H9 (cell line): ENCODE measurements around the gene VAMP2. TPM values are rescaled to one million over a fixed set of nuclear protein-coding genes. Genes with fewer than 3 reads are reported as not detected.

Source experiments
- DNase-seq: peaks from one replicate; pipeline ENCODE4 v3.0.0-alpha.2; 2017
- H2AFZ ChIP-seq: one replicate; pipeline ENCODE4 v1.6.1; 2013; ENCODE audit warnings: mild to moderate bottlenecking, low read length, control low read depth, moderate library complexity
- H2AK5ac ChIP-seq: 2 replicates; pipeline ENCODE4 v1.6.1; 2013; ENCODE audit warnings: low read length, control low read depth, mixed read lengths; ENCODE audit not compliant: insufficient read length
- H2BK120ac ChIP-seq: one replicate; pipeline ENCODE4 v1.6.1; 2013; ENCODE audit warnings: low read depth, mild to moderate bottlenecking, low read length, control low read depth, inconsistent platforms; ENCODE audit not compliant: poor library complexity, severe bottlenecking
- H2BK12ac ChIP-seq: 2 replicates; pipeline ENCODE4 v1.6.1; 2013; ENCODE audit warnings: low read length, control low read depth, mixed read lengths, low read depth; ENCODE audit not compliant: insufficient read length
- H2BK15ac ChIP-seq: 2 replicates; pipeline ENCODE4 v1.6.1; 2013; ENCODE audit warnings: low read depth, low read length, control low read depth
- H2BK20ac ChIP-seq: one replicate; pipeline ENCODE4 v1.6.1; 2013; ENCODE audit warnings: low read depth, mild to moderate bottlenecking, low read length, control low read depth, inconsistent platforms; ENCODE audit not compliant: poor library complexity, severe bottlenecking
- H2BK5ac ChIP-seq: 2 replicates; pipeline ENCODE4 v1.6.1; 2013; ENCODE audit warnings: low read length, control low read depth, mixed read lengths; ENCODE audit not compliant: insufficient read length
- H3K14ac ChIP-seq: 2 replicates; pipeline ENCODE4 v1.6.1; 2013; ENCODE audit warnings: low read length, control low read depth; ENCODE audit not compliant: insufficient read depth
- H3K18ac ChIP-seq: 2 replicates; pipeline ENCODE4 v1.6.1; 2013; ENCODE audit warnings: low read depth, mild to moderate bottlenecking, mixed read lengths, low read length, control low read depth; ENCODE audit not compliant: insufficient read length
- H3K23ac ChIP-seq: 2 replicates; pipeline ENCODE4 v1.6.1; 2013; ENCODE audit warnings: low read length, control low read depth, mixed read lengths, low read depth; ENCODE audit not compliant: insufficient read length
- H3K23me2 ChIP-seq: 2 replicates; pipeline ENCODE4 v1.6.1; 2013; ENCODE audit warnings: low read depth, mild to moderate bottlenecking, mixed read lengths, low read length, control low read depth; ENCODE audit not compliant: insufficient read length, poor library complexity, severe bottlenecking
- H3K27ac ChIP-seq: 2 replicates; pipeline ENCODE4 v1.5.1; 2013; ENCODE audit warnings: low read length, control low read depth, mixed read lengths, low read depth; ENCODE audit not compliant: insufficient read length
- H3K27me3 ChIP-seq: 2 replicates; pipeline ENCODE4 v1.6.1; 2013; ENCODE audit warnings: low read length, control low read depth, inconsistent platforms; ENCODE audit not compliant: insufficient read depth
- H3K4ac ChIP-seq: 2 replicates; pipeline ENCODE4 v1.6.1; 2013; ENCODE audit warnings: low read depth, mild to moderate bottlenecking, control low read depth, inconsistent platforms, low read length, moderate library complexity
- H3K4me1 ChIP-seq: 2 replicates; pipeline ENCODE4 v1.6.1; 2013; ENCODE audit warnings: low read length, control low read depth, inconsistent platforms; ENCODE audit not compliant: insufficient read depth
- H3K4me2 ChIP-seq: 2 replicates; pipeline ENCODE4 v1.6.1; 2013; ENCODE audit warnings: low read length, control low read depth, mixed read lengths; ENCODE audit not compliant: insufficient read length, insufficient read depth
- H3K56ac ChIP-seq: 2 replicates; pipeline ENCODE4 v1.6.1; 2013; ENCODE audit warnings: low read depth, mild to moderate bottlenecking, mixed read lengths, low read length, control low read depth; ENCODE audit not compliant: insufficient read length
- H3K79me1 ChIP-seq: 2 replicates; pipeline ENCODE4 v1.6.1; 2013; ENCODE audit warnings: low read depth, mild to moderate bottlenecking, moderate library complexity, low read length, control low read depth, inconsistent platforms; ENCODE audit not compliant: insufficient read depth, poor library complexity, severe bottlenecking
- H3K79me2 ChIP-seq: 2 replicates; pipeline ENCODE4 v1.6.1; 2013; ENCODE audit warnings: low read length, control low read depth, inconsistent platforms; ENCODE audit not compliant: insufficient read depth
- H3K9ac ChIP-seq: 2 replicates; pipeline ENCODE4 v1.6.1; 2013; ENCODE audit warnings: low read length, control low read depth, mixed read lengths; ENCODE audit not compliant: insufficient read length; ENCODE audit errors: extremely low read depth
- H3K9me3 ChIP-seq: one replicate; pipeline ENCODE4 v1.6.1; 2013; ENCODE audit warnings: low read depth, low read length, inconsistent platforms; ENCODE audit not compliant: control insufficient read depth
- H3T11ph ChIP-seq: one replicate; pipeline ENCODE4 v1.6.1; 2013; ENCODE audit warnings: mild to moderate bottlenecking, low read length, control low read depth, inconsistent platforms
- H4K20me1 ChIP-seq: one replicate; pipeline ENCODE4 v1.6.1; 2013; ENCODE audit not compliant: control insufficient read depth, insufficient read length, insufficient read depth
- H4K5ac ChIP-seq: 2 replicates; pipeline ENCODE4 v1.6.1; 2013; ENCODE audit warnings: low read depth, mild to moderate bottlenecking, mixed read lengths, low read length, control low read depth; ENCODE audit not compliant: insufficient read length
- H4K8ac ChIP-seq: replicated peaks from 2 replicates; pipeline ENCODE4 v1.6.1; 2013; ENCODE audit warnings: low read length, control low read depth, mixed read lengths, low read depth; ENCODE audit not compliant: insufficient read length
- H4K91ac ChIP-seq: 2 replicates; pipeline ENCODE4 v1.6.1; 2013; ENCODE audit warnings: low read depth, mild to moderate bottlenecking, moderate library complexity, mixed read lengths, low read length, control low read depth; ENCODE audit not compliant: insufficient read length
- H3K27ac Mint-ChIP-seq, 3 experiments: 2 replicates in 2 of 3; 3 replicates in 1 of 3; pipeline ENCODE4 v1.8.0; 2020 to 2021; ENCODE audit warnings: mixed read lengths in 3 of 3, mild to moderate bottlenecking in 1 of 3, moderate library complexity in 1 of 3
- H3K27me3 Mint-ChIP-seq: 2 replicates; pipeline ENCODE4 v1.8.0; 2021; ENCODE audit warnings: low read depth, mild to moderate bottlenecking, moderate library complexity, mixed read lengths
- H3K36me3 Mint-ChIP-seq, 3 experiments: 2 replicates in 2 of 3; 3 replicates in 1 of 3; pipeline ENCODE4 v1.8.0; 2020 to 2021; ENCODE audit warnings: low read depth in 3 of 3, mixed read lengths in 3 of 3; ENCODE audit not compliant: insufficient read depth in 1 of 3
- H3K4me1 Mint-ChIP-seq, 2 experiments: 2 replicates each; pipeline ENCODE4 v1.8.0; 2020; ENCODE audit warnings: mixed read lengths in 2 of 2
- H3K4me3 Mint-ChIP-seq, 2 experiments: 2 replicates in 1 of 2; 3 replicates in 1 of 2; pipeline ENCODE4 v1.8.0; 2020 to 2021; ENCODE audit warnings: mild to moderate bottlenecking in 2 of 2, mixed read lengths in 2 of 2, moderate library complexity in 1 of 2
- H3K9me3 Mint-ChIP-seq, 2 experiments: 2 replicates in 1 of 2; 3 replicates in 1 of 2; pipeline ENCODE4 v1.8.0; 2020; ENCODE audit warnings: mild to moderate bottlenecking in 2 of 2, mixed read lengths in 2 of 2, moderate library complexity in 1 of 2
- CTCF ChIP-seq: fragments of 200-600 bp; sonication (generic); conservative IDR thresholded peaks from 3 replicates; pipeline ENCODE4 v1.8.0; 2021; ENCODE audit warnings: antibody characterized with exemption, mild to moderate bottlenecking
- WGBS: extraction: QIAGEN DNeasy Blood & Tissue Kit; methylation state at CpG from one replicate; pipeline ENCODE4 v1.1.7; 2013; ENCODE audit warnings: missing lambda C conversion rate, low lambda C conversion rate, mixed read lengths; ENCODE audit not compliant: insufficient read length; ENCODE audit errors: extremely low coverage; 5-methylcytosine and 5-hydroxymethylcytosine counted together
- total RNA-seq: library from RNA; stranded (reverse); gene quantifications from 2 replicates; pipeline ENCODE4 v1.2.1, GENCODE V29; 2021

The VAMP2 gene
- total RNA-seq, 1 experiment from 2014 or later: 22.8 TPM

- H2BK15ac ChIP-seq: no peak within 1 kb of the TSS
- H3K79me2 ChIP-seq: no peaks in the 10 kb centered on the region
- H3K27me3 ChIP-seq: peaks cover 2% of the 10 kb centered on the region; the same call in 1 of the 2 replicates
- H2BK12ac ChIP-seq: no peak within 1 kb of the TSS
- Mint-ChIP-seq H3K4me1 (peaks cover 8% of the 10 kb centered on the region in 2 experiments), H3K27ac (peak within 1 kb of the TSS in 2 of 3 experiments; percentile 1 to 75; a peak in 4 of 7 replicates), H3K27me3 (peaks cover 8% of the 10 kb centered on the region), H3K36me3 (no peaks in the 10 kb centered on the region), H3K4me3 (no peak within 1 kb of the TSS; a peak in 1 of 5 replicates), H3K9me3 (no peaks in the 10 kb centered on the region)
- DNase-seq: peak; percentile 100
- peaks cover 3% of the 10 kb centered on the region for H4K20me1 ChIP-seq
- peak within 1 kb of the TSS; percentile 60 for H3K9ac ChIP-seq
- H2AK5ac ChIP-seq: no peak within 1 kb of the TSS
- no peak within 1 kb of the TSS for H3K18ac ChIP-seq
- H3K27ac ChIP-seq: no peak within 1 kb of the TSS
- H2BK20ac ChIP-seq: no peak within 1 kb of the TSS
- no peak within 1 kb of the TSS for H4K91ac ChIP-seq
- H3T11ph ChIP-seq: no peak within 1 kb of the TSS
- no peaks in the 10 kb centered on the region for H3K79me1 ChIP-seq
- H3K56ac ChIP-seq: no peak within 1 kb of the TSS
- H3K23ac ChIP-seq: no peak within 1 kb of the TSS
- no peak within 1 kb of the TSS; the same call in 1 of the 2 replicates for H3K14ac ChIP-seq
- TF ChIP-seq CTCF: no peak
- H3K9me3 ChIP-seq: no peaks in the 10 kb centered on the region
- H4K5ac ChIP-seq: no peak within 1 kb of the TSS
- H3K23me2 ChIP-seq: peaks cover 17% of the 10 kb centered on the region
- no peak within 1 kb of the TSS for H4K8ac ChIP-seq
- H3K4me2 ChIP-seq: peak within 1 kb of the TSS; percentile 99
- WGBS: no CpG with 5 or more reads among the region's 70 CpGs
- H2BK120ac ChIP-seq: no peak within 1 kb of the TSS
- no peak within 1 kb of the TSS for H3K4ac ChIP-seq
- no peak within 1 kb of the TSS for H2AFZ ChIP-seq
- no peak within 1 kb of the TSS for H2BK5ac ChIP-seq
- peaks cover 9% of the 10 kb centered on the region; the same call in 1 of the 2 replicates for H3K4me1 ChIP-seq
Observed at GRCh38 chr17:8189711-8190477, 27.1 kb upstream of the VAMP2 start, which contains the start of gene BORCS6. Gene BORCS6, minus strand, starts transcription at chr17:8190180. Its CDS starts 40 bp downstream, at chr17:8190140.
